ENCODE results near the gene LRRC3. TPM values are rescaled to one million over a fixed set of nuclear protein-coding genes. Genes with fewer than 3 reads are reported as not detected.

LRRC3 gene
- total and polyA plus RNA-seq, 2 donors (not counting 3 experiments of a cell fraction or from before 2014, with no cell fraction given): 4.8 to 4.9 TPM

- Histone ChIP-seq H4K20me1 (replicated peaks; ENCODE audit: control insufficient read depth, extremely low read depth, insufficient read depth, low read length) (no peaks in the 10 kb centered on the region), H3K4me2 (ENCODE audit: insufficient read depth, low read length) (no peak overlapping the region)
Measured at GRCh38 chr21:44495611-44496563, 40.6 kb downstream of the LRRC3 start.

More at GRCh38 chr21:44495611-44496563, 40.6 kb downstream of the LRRC3 start:
- Histone ChIP-seq H3K4me3 (replicated peaks in 1 of 3; ENCODE audit: insufficient read depth in 1 of 3, low read depth in 1 of 3, low read length in 3 of 3) (no peak overlapping the region), H2AFZ (ENCODE audit: low read depth, low read length) (no peak overlapping the region), H3K36me3 (ENCODE audit: control insufficient read depth in 2 of 2, extremely low read depth in 1 of 2, insufficient read depth in 2 of 2, low read length in 2 of 2) (no peaks in the 10 kb centered on the region), H3K9ac (replicated peaks; ENCODE audit: extremely low read depth, insufficient read depth, low read length) (no peak overlapping the region), H3K4me1 (ENCODE audit: control insufficient read depth, extremely low read depth, insufficient read depth, low read length) (no peaks in the 10 kb centered on the region), H3K79me2 (ENCODE audit: control insufficient read depth, insufficient read depth, low read length) (no peaks in the 10 kb centered on the region), H3K9me1 (replicated peaks; ENCODE audit: control insufficient read depth, extremely low read depth, insufficient read depth, low read length) (no peaks in the 10 kb centered on the region), H3K9me3 (replicated peaks; ENCODE audit: control insufficient read depth, insufficient read depth, low read length) (no peaks in the 10 kb centered on the region), H3K27ac (ENCODE audit: insufficient read depth, low read depth, low read length) (no peak overlapping the region), H3K27me3 (ENCODE audit: control insufficient read depth in 2 of 2, insufficient read depth in 2 of 2, low read length in 2 of 2) (peaks cover 2 to 8% of the 10 kb centered on the region in 2 experiments)
- no peak for FAIRE-seq
- intact Hi-C loops (cut with micrococcal nuclease): no loop called here
- CTCF ChIA-PET: interaction anchor here (1.2 to 1.7 kb wide), 2 partner anchors 8 to 15 kb away, joined by 4 to 6 read pairs; no protein-coding TSS in a partner anchor
- dilution Hi-C loops (cut with MboI; ENCODE audit: extremely low pct_ligation_motif_present, low sequenced_read_pairs): no loop called here
- no peak for DNase-seq (ENCODE audit: low read depth, low spot score)
- BruUV-seq (replicated peaks): no TSS peak
- POLR2A ChIA-PET: no interaction called here
- TF ChIP-seq POLR2AphosphoS5 (IDR thresholded peaks at IDR 0.05; ENCODE audit: insufficient read depth, low read depth, low read length): no peak
- TF ChIP-seq MAX (IDR thresholded peaks at IDR 0.05; ENCODE audit: insufficient read depth, insufficient read length): no peak
- TF ChIP-seq GATA2 (IDR thresholded peaks at IDR 0.05; ENCODE audit: insufficient read depth, insufficient read length, low read depth, low read length): no peak
- no peak for TF ChIP-seq MYC (IDR thresholded peaks at IDR 0.05; ENCODE audit: low read depth, low read length)
- TF ChIP-seq, protein P1, sequence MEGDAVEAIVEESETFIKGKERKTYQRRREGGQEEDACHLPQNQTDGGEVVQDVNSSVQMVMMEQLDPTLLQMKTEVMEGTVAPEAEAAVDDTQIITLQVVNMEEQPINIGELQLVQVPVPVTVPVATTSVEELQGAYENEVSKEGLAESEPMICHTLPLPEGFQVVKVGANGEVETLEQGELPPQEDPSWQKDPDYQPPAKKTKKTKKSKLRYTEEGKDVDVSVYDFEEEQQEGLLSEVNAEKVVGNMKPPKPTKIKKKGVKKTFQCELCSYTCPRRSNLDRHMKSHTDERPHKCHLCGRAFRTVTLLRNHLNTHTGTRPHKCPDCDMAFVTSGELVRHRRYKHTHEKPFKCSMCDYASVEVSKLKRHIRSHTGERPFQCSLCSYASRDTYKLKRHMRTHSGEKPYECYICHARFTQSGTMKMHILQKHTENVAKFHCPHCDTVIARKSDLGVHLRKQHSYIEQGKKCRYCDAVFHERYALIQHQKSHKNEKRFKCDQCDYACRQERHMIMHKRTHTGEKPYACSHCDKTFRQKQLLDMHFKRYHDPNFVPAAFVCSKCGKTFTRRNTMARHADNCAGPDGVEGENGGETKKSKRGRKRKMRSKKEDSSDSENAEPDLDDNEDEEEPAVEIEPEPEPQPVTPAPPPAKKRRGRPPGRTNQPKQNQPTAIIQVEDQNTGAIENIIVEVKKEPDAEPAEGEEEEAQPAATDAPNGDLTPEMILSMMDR (IDR thresholded peaks at IDR 0.05; ENCODE audit: extremely low read depth in 1 of 2, insufficient read depth in 1 of 2, low read depth in 1 of 2, low read length in 2 of 2): no peak
- no peak for TF ChIP-seq POLR2A (IDR thresholded peaks at IDR 0.05; ENCODE audit: low read depth, low read length)
- no peak for TF ChIP-seq FOS (IDR thresholded peaks at IDR 0.05; ENCODE audit: borderline replicate concordance, insufficient read depth, low read length)
- no peak for TF ChIP-seq EZH2 (IDR thresholded peaks at IDR 0.05; ENCODE audit: borderline replicate concordance, low read depth, low read length, severe bottlenecking)
- TF ChIP-seq JUN (IDR thresholded peaks at IDR 0.05; ENCODE audit: borderline replicate concordance, insufficient read depth, insufficient read length, low read depth): no peak

Data from endothelial cell of umbilical vein (primary cell).